NCI-H526 (cell line): Measurements from ENCODE around the gene ARHGAP26.

ENCODE experiments used
- DNase-seq, 2 experiments: peaks; one replicate each; lab custom pipeline; 2025; lab: John Stamatoyannopoulos, UW

ARHGAP26 gene

GRCh38 chr5:143274952-143275351 lies 504.8 kb downstream of the ARHGAP26 start:
- no peak for DNase-seq

GRCh38 chr5:143275512-143276363 lies 505.6 kb downstream of the ARHGAP26 start:
- no peak for DNase-seq

- no peak for DNase-seq
Measured at GRCh38 chr5:143277536-143277935, 507.4 kb downstream of the ARHGAP26 start.
